Pancreas (tissue), 10 donors: ENCODE data around the gene SRP9. TPM values are rescaled to one million over a fixed set of nuclear protein-coding genes. Genes with fewer than 3 reads are reported as not detected.
"Not testable (repeated sequence)": the region's sequence is repeated elsewhere in the genome, so short reads cannot be mapped to it uniquely, and the experiment has no call there.

Experiments
- ATAC-seq, 4 donors: fragments of 200-7000 bp; cut with Tn5 transposase; one replicate each; pipeline versions ENCODE4 v1.8.0 to v1.9.1; 2020; ENCODE audit warnings: mild to moderate bottlenecking in 4 of 4, moderate library complexity in 4 of 4
- DNase-seq, 6 donors: peaks; one replicate each; pipeline ENCODE4 v3.0.0-alpha.2; 2020
- FAIRE-seq: peaks from 2 replicates; lab custom pipeline; 2012; peaks lifted over from hg19 to GRCh38; lab: Jason Lieb, UNC
- H3K27ac ChIP-seq, 4 donors: fragments of 200-600 bp; sonication (generic); 1 replicate in 3 of 4; 2 replicates in 1 of 4; pipeline versions ENCODE4 v1.5.0 to v1.8.0; 2020
- H3K27me3 ChIP-seq, 4 donors: fragments of 200-600 bp; one replicate each; pipeline ENCODE4 v1.8.0; 2021
- H3K36me3 ChIP-seq, 3 donors: fragments of 200-600 bp; sonication (generic) in 1 of 3; one replicate each; pipeline versions ENCODE4 v1.5.0 to v1.8.0; 2020 to 2021
- H3K4me1 ChIP-seq, 3 donors: fragments of 200-600 bp; one replicate each; pipeline ENCODE4 v1.8.0; 2021
- H3K4me3 ChIP-seq, 4 donors: fragments of 200-600 bp; sonication (generic) in 2 of 4; one replicate each; pipeline versions ENCODE4 v1.5.0 to v1.8.0; 2020 to 2021
- H3K9me3 ChIP-seq, 4 donors: fragments of 200-600 bp; one replicate each; pipeline ENCODE4 v1.8.0; 2021
- WGBS, 2 donors: extraction: QIAGEN DNeasy Blood & Tissue Kit; methylation state at CpG; one replicate each; pipeline ENCODE4 v1.1.7; 2013; 5-methylcytosine and 5-hydroxymethylcytosine counted together
- intact Hi-C, 3 donors: fragments of 100-400 bp; cut with DNase I; formaldehyde crosslinking; loops; one replicate each; pipeline versions ENCODE4 v1.11.1 to v1.14.2; 2022
- polyA plus RNA-seq, 2 donors: library from polyadenylated mRNA; stranded (reverse); fragments of 200-250 nt; gene quantifications; one replicate each; pipeline ENCODE4 v1.2.3, GENCODE V29; 2013
- total RNA-seq, 6 donors: library from RNA; stranded (reverse); fragmentation: NEBNext Ultra II Directional in 4 of 6; extraction: Animal tissue kit (Norgen Biotek cat#: 25700) in 4 of 6; gene quantifications; one replicate each; pipeline versions ENCODE4 v1.2.1 to v1.2.4, GENCODE V29; 2021 to 2023
- TF ChIP-seq, protein P1 (sequence below), 4 donors: fragments of 200-600 bp; sonication (generic) in 3 of 4; IDR thresholded peaks; one replicate each; pipeline versions ENCODE4 v1.5.0 to v1.8.0; 2021; ENCODE audit warnings: antibody characterized with exemption in 4 of 4
- donor health status: healthy with polysubstance abuse.
- donor health status: DM: no; HTN: no; CAD: no; lungs with moderate emphysema.
- donor health status: DM: no; HTN: no; CAD: no.
- donor health status: control.
- donor health status: control.
- donor health status: Bipolar disorder and iron deficiency.
- donor health status: DM: yes; HTN: yes; CAD: no.
- donor health status: DM: no; HTN: no; CAD: no.
- donor health status: DM: no; HTN: no; CAD: no.
- donor health status: DM: yes; HTN: yes; CAD: no.

SRP9 gene
- total and polyA plus RNA-seq, 8 donors = 63.0 to 145 (median 89.5) TPM

DNA sequence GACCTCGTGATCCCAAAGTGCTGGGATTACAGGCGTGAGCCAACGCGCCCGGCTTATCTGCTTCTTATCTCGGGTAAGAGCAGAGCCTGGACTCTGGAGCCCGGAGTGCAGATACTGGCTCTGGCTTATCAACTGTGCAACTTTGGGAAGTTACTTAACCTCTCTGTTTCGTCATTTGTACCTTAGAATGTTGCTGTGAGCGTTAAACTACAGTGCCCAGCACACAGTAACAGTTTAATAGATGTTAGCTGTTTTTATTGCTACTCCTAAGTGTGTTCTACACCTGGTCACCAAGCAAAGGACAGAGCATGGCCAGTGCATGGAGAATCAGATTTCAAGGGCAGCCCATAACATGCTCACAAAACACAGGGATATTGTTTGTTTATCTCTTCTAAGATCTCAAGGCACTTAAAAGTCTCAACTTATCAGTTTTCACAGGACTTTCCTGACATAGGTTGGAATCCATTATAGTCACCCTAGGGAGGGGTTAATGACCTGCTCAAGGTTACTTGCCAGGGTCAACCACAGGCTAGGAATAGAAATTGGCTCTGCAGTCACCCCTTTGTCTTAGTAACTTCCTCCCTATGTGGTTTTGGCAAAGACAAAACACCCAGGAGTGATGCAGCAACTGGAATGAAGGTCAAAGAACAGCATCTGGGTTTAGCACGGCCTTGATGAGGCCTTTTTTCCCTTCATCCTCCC lies 22.5 kb upstream of the SRP9 start:
- no peak overlapping the region for H3K4me3 ChIP-seq
- H3K4me1 ChIP-seq = peaks cover 8 to 20% (median 8%) of the 10 kb centered on the region in 3 donors
- intact Hi-C loops = no loop called here
- H3K27me3 ChIP-seq = no peaks in the 10 kb centered on the region
- peak overlapping the region in 3 of 4 donors; percentile 12 to 50 (median 31) for H3K27ac ChIP-seq
- H3K9me3 ChIP-seq = no peaks in the 10 kb centered on the region
- ATAC-seq (peak; percentile 53 to 83 (median 67)), DNase-seq (peak in 3 of 6 donors; percentile 47 to 56 (median 51)), FAIRE-seq (no peak)
- H3K36me3 ChIP-seq = no peaks in the 10 kb centered on the region
- TF ChIP-seq, protein P1, sequence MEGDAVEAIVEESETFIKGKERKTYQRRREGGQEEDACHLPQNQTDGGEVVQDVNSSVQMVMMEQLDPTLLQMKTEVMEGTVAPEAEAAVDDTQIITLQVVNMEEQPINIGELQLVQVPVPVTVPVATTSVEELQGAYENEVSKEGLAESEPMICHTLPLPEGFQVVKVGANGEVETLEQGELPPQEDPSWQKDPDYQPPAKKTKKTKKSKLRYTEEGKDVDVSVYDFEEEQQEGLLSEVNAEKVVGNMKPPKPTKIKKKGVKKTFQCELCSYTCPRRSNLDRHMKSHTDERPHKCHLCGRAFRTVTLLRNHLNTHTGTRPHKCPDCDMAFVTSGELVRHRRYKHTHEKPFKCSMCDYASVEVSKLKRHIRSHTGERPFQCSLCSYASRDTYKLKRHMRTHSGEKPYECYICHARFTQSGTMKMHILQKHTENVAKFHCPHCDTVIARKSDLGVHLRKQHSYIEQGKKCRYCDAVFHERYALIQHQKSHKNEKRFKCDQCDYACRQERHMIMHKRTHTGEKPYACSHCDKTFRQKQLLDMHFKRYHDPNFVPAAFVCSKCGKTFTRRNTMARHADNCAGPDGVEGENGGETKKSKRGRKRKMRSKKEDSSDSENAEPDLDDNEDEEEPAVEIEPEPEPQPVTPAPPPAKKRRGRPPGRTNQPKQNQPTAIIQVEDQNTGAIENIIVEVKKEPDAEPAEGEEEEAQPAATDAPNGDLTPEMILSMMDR (IDR thresholded peaks at IDR 0.05) = no peak
- 11 to 13% methylated on average over 10 of the region's 10 CpGs for WGBS, 2 donors

DNA sequence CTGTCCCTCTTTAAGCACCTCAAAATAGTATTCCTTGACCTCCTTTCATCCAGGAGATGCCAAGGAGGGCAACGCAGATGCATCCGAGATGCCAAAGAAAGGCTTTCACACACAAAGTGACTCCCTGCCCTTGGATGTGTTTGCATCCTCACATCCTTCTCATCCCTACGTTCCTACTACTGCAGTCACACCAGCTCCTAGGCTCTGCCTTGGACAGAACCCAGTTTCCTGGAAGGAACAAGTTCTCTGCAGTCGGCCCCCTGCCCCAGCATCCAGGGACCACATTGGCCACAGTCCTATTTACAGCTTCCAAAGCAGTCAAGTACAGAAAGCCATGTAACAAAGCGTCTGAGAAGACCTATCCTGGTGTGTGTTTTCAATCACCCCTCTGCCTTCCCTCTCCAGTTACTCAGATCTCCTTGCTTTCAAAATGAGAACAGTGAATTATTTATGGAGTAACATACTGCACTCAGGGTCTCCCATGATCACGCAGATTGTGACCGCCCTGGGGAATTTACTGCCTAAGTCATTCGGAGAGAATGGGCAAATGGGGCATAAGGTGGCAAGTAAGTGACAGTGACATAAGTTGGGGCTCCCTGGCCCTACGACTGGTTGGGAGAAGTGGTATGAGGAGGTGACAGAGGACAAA lies 21.8 kb upstream of the SRP9 start:
- DNase-seq (no peak), FAIRE-seq (no peak), ATAC-seq (peak in 1 of 4 donors; percentile 7)
- TF ChIP-seq, protein P1 (IDR thresholded peaks at IDR 0.05) = no peak
- Histone ChIP-seq H3K27ac (peak overlapping the region in 3 of 4 donors; percentile 12 to 50 (median 31)), H3K4me3 (no peak overlapping the region), H3K4me1 (peaks cover 8 to 20% (median 8%) of the 10 kb centered on the region in 3 donors), H3K9me3 (no peaks in the 10 kb centered on the region), H3K27me3 (no peaks in the 10 kb centered on the region), H3K36me3 (no peaks in the 10 kb centered on the region)
- 66 to 73% methylated on average over 9 of the region's 9 CpGs for WGBS, 2 donors
- intact Hi-C loops = no loop called here

DNA sequence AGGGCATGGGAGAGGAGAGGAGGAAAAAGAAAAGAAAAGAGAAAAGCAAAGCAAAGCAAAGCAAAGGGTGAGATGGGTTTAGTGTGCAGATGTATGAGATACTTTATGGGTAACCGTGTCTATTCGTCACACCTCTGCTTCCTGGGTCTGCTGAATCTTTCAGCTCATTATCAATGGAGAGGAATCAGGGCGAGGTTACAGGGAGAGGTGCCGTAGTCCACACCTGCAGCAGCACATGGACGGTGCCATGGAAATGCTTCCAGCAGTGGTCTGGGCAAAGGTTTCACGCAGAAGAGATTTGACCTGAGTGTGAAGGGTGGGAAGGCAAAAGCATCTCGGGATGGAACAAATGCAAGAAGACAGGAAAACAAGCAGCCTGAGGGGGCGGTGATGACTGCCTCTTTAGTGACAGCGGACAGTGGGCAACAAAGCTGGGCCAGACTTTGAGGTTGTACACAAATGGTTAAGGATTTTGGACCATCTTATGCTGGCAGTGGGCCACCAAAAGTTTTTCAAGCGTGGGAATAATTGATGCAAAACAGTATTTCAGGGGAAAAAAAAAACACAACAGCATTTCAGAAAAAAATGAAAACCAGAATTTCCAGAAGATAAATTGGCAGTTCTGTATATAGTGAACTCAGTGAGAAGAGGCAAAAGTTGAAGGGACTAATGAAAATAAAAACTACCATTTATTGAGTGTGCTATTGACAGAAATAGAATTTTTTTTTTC lies 19.5 kb upstream of the SRP9 start:
- H3K27ac ChIP-seq = no peak overlapping the region

DNA sequence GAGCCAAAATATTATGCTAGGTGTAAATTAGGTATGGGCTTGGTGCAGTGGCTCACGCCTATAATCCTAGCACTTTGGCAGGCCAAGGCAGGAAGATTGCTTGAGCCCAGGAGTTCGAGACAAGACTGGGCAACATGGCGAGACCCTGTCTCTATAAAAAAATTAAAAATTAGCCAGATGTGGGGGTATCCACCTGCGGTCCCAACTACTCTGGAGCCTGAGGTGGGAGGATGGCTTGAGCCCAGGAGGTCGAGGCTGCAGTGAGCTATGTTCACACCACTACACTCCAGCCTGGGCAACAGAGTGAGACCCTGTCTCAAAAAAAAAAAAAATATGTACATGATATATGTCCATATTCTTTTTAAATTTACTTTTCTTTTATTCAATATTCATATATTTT lies 17.7 kb upstream of the SRP9 start:
- intact Hi-C loops = not testable (repeated sequence)

More for the DNA sequence above, 19.5 kb upstream of the SRP9 start:
- intact Hi-C loops = no loop called here
- Histone ChIP-seq H3K4me3 (no peak overlapping the region), H3K4me1 (peaks cover 5 to 10% (median 8%) of the 10 kb centered on the region in 3 donors), H3K27me3 (no peaks in the 10 kb centered on the region), H3K9me3 (no peaks in the 10 kb centered on the region), H3K36me3 (no peaks in the 10 kb centered on the region)
- TF ChIP-seq, protein P1 (IDR thresholded peaks at IDR 0.05) = no peak
- 77 to 81% methylated on average over 10 of the region's 10 CpGs for WGBS, 2 donors
- ATAC-seq (no peak), FAIRE-seq (no peak), DNase-seq (no peak)

DNA sequence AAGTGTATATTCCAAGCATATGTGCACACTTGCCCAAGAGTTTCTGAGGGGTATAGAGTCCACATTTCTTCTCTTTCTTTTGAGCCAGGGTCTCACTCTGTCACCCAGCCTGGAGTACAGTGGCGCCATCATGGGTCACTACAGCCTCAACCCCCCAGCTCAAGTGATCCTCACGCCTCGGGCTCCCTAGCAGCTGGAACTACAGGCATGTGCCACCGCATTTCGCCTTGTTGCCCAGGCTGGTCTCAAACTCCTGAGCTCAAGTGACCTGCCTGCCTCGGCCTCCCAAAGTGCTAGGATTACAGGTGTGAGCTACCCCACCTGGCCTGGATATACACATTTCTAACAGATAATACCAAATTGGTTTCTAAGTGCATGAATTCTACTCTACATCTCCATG lies 17.1 kb upstream of the SRP9 start:
- TF ChIP-seq, protein P1 (IDR thresholded peaks at IDR 0.05) = no peak
- no peak for FAIRE-seq
- no peak for ATAC-seq
- WGBS, 2 donors = 93 to 99% methylated on average over 6 of the region's 6 CpGs
- H3K9me3 ChIP-seq = no peaks in the 10 kb centered on the region
- intact Hi-C loops = no loop called here
- H3K4me3 ChIP-seq = no peak overlapping the region
- no peaks in the 10 kb centered on the region for H3K36me3 ChIP-seq
- H3K4me1 ChIP-seq = peaks cover 10 to 20% (median 12%) of the 10 kb centered on the region in 3 donors
- no peak for DNase-seq
- H3K27ac ChIP-seq = no peak overlapping the region
- no peaks in the 10 kb centered on the region for H3K27me3 ChIP-seq

More for the DNA sequence above, 17.7 kb upstream of the SRP9 start:
- FAIRE-seq, H3K36me3 ChIP-seq, H3K4me3 ChIP-seq, DNase-seq, ATAC-seq, H3K9me3 ChIP-seq, H3K27ac ChIP-seq, H3K27me3 ChIP-seq: not testable (repeated sequence)
- 90 to 93% methylated on average over 5 of the region's 5 CpGs for WGBS, 2 donors
- H3K4me1 ChIP-seq = peaks cover 13 to 25% (median 17%) of the 10 kb centered on the region in 3 donors

DNA sequence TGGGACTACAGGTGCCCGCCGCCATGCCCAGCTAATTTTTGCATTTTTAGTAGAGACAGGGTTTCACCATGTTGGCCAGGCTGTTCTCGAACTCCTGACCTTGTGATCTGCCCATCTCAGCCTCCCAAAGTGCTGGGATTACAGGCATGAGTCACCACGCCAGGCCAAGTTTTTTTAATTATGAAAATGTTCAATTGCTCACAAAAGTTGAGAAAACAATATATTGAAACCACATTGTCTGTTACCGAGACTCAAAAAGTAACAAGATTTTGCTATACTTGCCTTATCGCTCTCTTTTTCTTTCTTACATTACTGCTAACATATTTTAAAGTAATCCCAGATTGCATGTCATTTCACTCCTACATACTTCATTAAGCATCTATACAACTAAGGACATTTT lies 16.2 kb upstream of the SRP9 start:
- H3K36me3 ChIP-seq, ATAC-seq, FAIRE-seq, H3K27ac ChIP-seq, H3K4me3 ChIP-seq, H3K27me3 ChIP-seq, H3K9me3 ChIP-seq, DNase-seq, intact Hi-C loops: not testable (repeated sequence)
- WGBS, 2 donors = 89 to 93% methylated on average over 6 of the region's 6 CpGs
- peaks cover 10 to 17% (median 12%) of the 10 kb centered on the region in 3 donors for H3K4me1 ChIP-seq
